GM18508 (cell line): ENCODE data around the gene AMOTL1.
A peak's percentile ranks its signal among the peaks of the same experiment; 100 is the strongest.

Source experiments
- ATAC-seq: cut with Tn5 transposase; IDR thresholded peaks from one replicate; pipeline ENCODE4 v1.9.1; 2021; ENCODE audit warnings: moderate number of reproducible peaks; ENCODE audit not compliant: insufficient read depth, unreplicated experiment

The AMOTL1 gene

GRCh38 chr11:94871491-94872185 is 103.5 kb downstream of the AMOTL1 start:
- ATAC-seq, result no peak

GRCh38 chr11:94873916-94874540 is 105.9 kb downstream of the AMOTL1 start:
- no peak for ATAC-seq

GRCh38 chr11:94876222-94876621 is 108.1 kb downstream of the AMOTL1 start:
- ATAC-seq, result no peak

GRCh38 chr11:94876645-94877442 is 108.7 kb downstream of the AMOTL1 start:
- ATAC-seq, result peak; percentile 96

- no peak for ATAC-seq
These were observed 109.5 kb downstream of the AMOTL1 start for GRCh38 chr11:94877443-94878200.

GRCh38 chr11:94879006-94879405 is 110.8 kb downstream of the AMOTL1 start:
- no peak for ATAC-seq

GRCh38 chr11:94880216-94880615 is 112.1 kb downstream of the AMOTL1 start:
- ATAC-seq, result no peak

GRCh38 chr11:94882931-94883330 is 114.8 kb downstream of the AMOTL1 start:
- ATAC-seq, result no peak

GRCh38 chr11:94883878-94884277 is 115.7 kb downstream of the AMOTL1 start:
- ATAC-seq, result no peak

GRCh38 chr11:94884376-94884775 is 116.2 kb downstream of the AMOTL1 start:
- ATAC-seq, result no peak

- peak; percentile 80 for ATAC-seq
These were observed 117.0 kb downstream of the AMOTL1 start for GRCh38 chr11:94885133-94885532.

GRCh38 chr11:94885581-94885980 is 117.4 kb downstream of the AMOTL1 start:
- ATAC-seq, result no peak

GRCh38 chr11:94888204-94888603 is 120.0 kb downstream of the AMOTL1 start:
- ATAC-seq, result no peak

- ATAC-seq, result no peak
These were observed 127.3 kb downstream of the AMOTL1 start for GRCh38 chr11:94895451-94895850.

GRCh38 chr11:94895971-94896370 is 127.8 kb downstream of the AMOTL1 start:
- ATAC-seq, result no peak

GRCh38 chr11:94897330-94897768 is 129.2 kb downstream of the AMOTL1 start:
- no peak for ATAC-seq

- ATAC-seq, result no peak
These were observed 139.1 kb downstream of the AMOTL1 start for GRCh38 chr11:94907226-94907625.

- ATAC-seq, result no peak
These were observed 141.2 kb downstream of the AMOTL1 start for GRCh38 chr11:94909371-94909820.

GRCh38 chr11:94910270-94910669 is 142.1 kb downstream of the AMOTL1 start:
- ATAC-seq, result no peak

GRCh38 chr11:94910779-94911178 is 142.6 kb downstream of the AMOTL1 start:
- ATAC-seq, result no peak
